Left renal cortex interstitium (tissue), 4 donors: ENCODE results near the gene STARD8. TPM values are rescaled to one million over a fixed set of nuclear protein-coding genes. Genes with fewer than 3 reads are reported as not detected.
"Not testable (repeated sequence)": the region's sequence is repeated elsewhere in the genome, so short reads cannot be mapped to it uniquely, and the experiment has no call there.

ENCODE experiments used
- DNase-seq, 4 donors: peaks; one replicate each; pipeline ENCODE4 v3.0.0-alpha.2; 2013; ENCODE audit warnings: low read depth in 4 of 4, low spot score in 2 of 4, missing footprints in 1 of 4
- polyA plus RNA-seq, 4 donors: library from polyadenylated mRNA; unstranded; fragments of 120-200 nt; gene quantifications; one replicate each; pipeline ENCODE4 v1.2.1, GENCODE V29; 2013; ENCODE audit not compliant: insufficient read length in 4 of 4

The STARD8 gene
- 10 to 100 TPM; 18.5 to 22.2 (median 20.6) TPM for polyA plus RNA-seq

- DNase-seq, result peak in 2 of 4 donors; percentile 28 to 39
These were observed at the start of gene STARD8 for GRCh38 chrX:68647156-68647957. STARD8 (plus strand) TSS chrX:68647666; CDS start chrX:68647883, 217 bp downstream.

GRCh38 chrX:68598841-68599240, 48.6 kb upstream of the STARD8 start:
- no peak for DNase-seq

- no peak for DNase-seq
These were observed 48.0 kb upstream of the STARD8 start for GRCh38 chrX:68599256-68600152.

- DNase-seq, result not testable (repeated sequence)
These were observed 43.2 kb upstream of the STARD8 start for GRCh38 chrX:68604216-68604615.

- DNase-seq, result not testable (repeated sequence)
These were observed 32.7 kb upstream of the STARD8 start for GRCh38 chrX:68614733-68615132.

GRCh38 chrX:68627986-68628385, 19.5 kb upstream of the STARD8 start:
- DNase-seq, result no peak

- DNase-seq, result not testable (repeated sequence)
These were observed 17.5 kb upstream of the STARD8 start for GRCh38 chrX:68629936-68630335.

- DNase-seq, result no peak
These were observed 16.1 kb upstream of the STARD8 start for GRCh38 chrX:68631336-68631735.

- DNase-seq, result no peak
These were observed 15.0 kb upstream of the STARD8 start for GRCh38 chrX:68632491-68632890.

GRCh38 chrX:68633981-68634380, 13.5 kb upstream of the STARD8 start:
- no peak for DNase-seq

- DNase-seq, result no peak
These were observed 12.7 kb upstream of the STARD8 start for GRCh38 chrX:68634649-68635227.

GRCh38 chrX:68640661-68641060, 6.8 kb upstream of the STARD8 start:
- DNase-seq, result no peak

- DNase-seq, result no peak
These were observed 2.6 kb upstream of the STARD8 start for GRCh38 chrX:68644861-68645260.

- no peak for DNase-seq
These were observed 1.0 kb upstream of the STARD8 start for GRCh38 chrX:68646421-68646820.

- no peak for DNase-seq
These were observed 1.5 kb downstream of the STARD8 start for GRCh38 chrX:68648960-68649359.

- DNase-seq, result no peak
These were observed 3.0 kb downstream of the STARD8 start for GRCh38 chrX:68650491-68650890.

- DNase-seq, result no peak
These were observed 3.6 kb downstream of the STARD8 start for GRCh38 chrX:68651110-68651509.

- no peak for DNase-seq
These were observed 5.1 kb downstream of the STARD8 start for GRCh38 chrX:68652326-68653170.

GRCh38 chrX:68654693-68655092, 7.2 kb downstream of the STARD8 start:
- no peak for DNase-seq

GRCh38 chrX:68656473-68656872, 9.0 kb downstream of the STARD8 start:
- DNase-seq, result not testable (repeated sequence)
